Mammary epithelial cell (primary cell): ENCODE results near the gene TWSG1.
"Not testable (repeated sequence)": the region's sequence is repeated elsewhere in the genome, so short reads cannot be mapped to it uniquely, and the experiment has no call there.

ENCODE experiments used
- CTCF ChIP-seq, 2 donors: IDR thresholded peaks in 1 of 2; conservative IDR thresholded peaks in 1 of 2; 2 replicates each; pipeline ENCODE4 v1.5.1; 2011 to 2012; ENCODE audit warnings: inconsistent platforms in 2 of 2, low read length in 2 of 2, mild to moderate bottlenecking in 2 of 2, control low read depth in 1 of 2, low read depth in 1 of 2; ENCODE audit not compliant: insufficient read depth in 1 of 2; ENCODE audit errors: extremely low read depth in 1 of 2
- EZH2 ChIP-seq: IDR thresholded peaks from 2 replicates; pipeline ENCODE4 v1.6.1; 2012; ENCODE audit warnings: low read length, inconsistent platforms, borderline replicate concordance

- TF ChIP-seq CTCF (conservative IDR thresholded peaks at IDR 0.05 in 1 of 2, IDR thresholded peaks at IDR 0.05 in 1 of 2; ENCODE audit: extremely low read depth in 1 of 2, insufficient read depth in 1 of 2, low read depth in 1 of 2, low read length in 2 of 2); EZH2: not testable (repeated sequence)
These were observed 95.7 kb downstream of the TWSG1 start for GRCh38 chr18:9430315-9430714.
